Astrocyte (in vitro differentiated cells and primary cell): ENCODE results near the gene YPEL3. TPM values are rescaled to one million over a fixed set of nuclear protein-coding genes. Genes with fewer than 3 reads are reported as not detected.

ENCODE experiments used
- DNase-seq: peaks from one replicate; pipeline ENCODE4 v3.0.0-alpha.2; 2010; ENCODE audit warnings: low read depth
- FAIRE-seq: peaks from 2 replicates; lab custom pipeline; 2011; peaks lifted over from hg19 to GRCh38; lab: Jason Lieb, UNC
- H2AFZ ChIP-seq: 2 replicates; pipeline ENCODE4 v1.6.0; 2012; ENCODE audit warnings: low read depth, low read length, inconsistent platforms
- H3K27ac ChIP-seq: 2 replicates; pipeline ENCODE4 v1.5.1; 2011; ENCODE audit warnings: low read depth, low read length, inconsistent platforms
- H3K27me3 ChIP-seq: 2 replicates; pipeline ENCODE4 v1.6.0; 2011; ENCODE audit warnings: low read length, inconsistent platforms; ENCODE audit not compliant: insufficient read depth
- H3K36me3 ChIP-seq: 2 replicates; pipeline ENCODE4 v1.5.1; 2011; ENCODE audit warnings: low read length, inconsistent platforms; ENCODE audit not compliant: insufficient read depth
- H3K4me1 ChIP-seq: 2 replicates; pipeline ENCODE4 v1.5.1; 2011; ENCODE audit warnings: low read length, inconsistent platforms; ENCODE audit not compliant: insufficient read depth
- H3K4me2 ChIP-seq: 2 replicates; pipeline ENCODE4 v1.6.0; 2012; ENCODE audit warnings: low read length, inconsistent platforms
- H3K4me3 ChIP-seq: 2 replicates; pipeline ENCODE4 v1.5.1; 2011; ENCODE audit warnings: low read depth, mild to moderate bottlenecking, low read length, inconsistent platforms; ENCODE audit not compliant: insufficient read depth
- H3K79me2 ChIP-seq: 2 replicates; pipeline ENCODE4 v1.6.0; 2012; ENCODE audit warnings: mild to moderate bottlenecking, low read length, inconsistent platforms; ENCODE audit not compliant: insufficient read depth
- H3K9ac ChIP-seq: 2 replicates; pipeline ENCODE4 v1.6.0; 2012; ENCODE audit warnings: mild to moderate bottlenecking, low read length, inconsistent platforms
- H3K9me3 ChIP-seq: 2 replicates; pipeline ENCODE4 v1.5.1; 2012; ENCODE audit warnings: low read depth, mild to moderate bottlenecking, low read length, inconsistent platforms; ENCODE audit not compliant: insufficient read depth
- H4K20me1 ChIP-seq: 2 replicates; pipeline ENCODE4 v1.6.0; 2012; ENCODE audit warnings: low read length, inconsistent platforms; ENCODE audit not compliant: insufficient read depth
- H3K27ac Mint-ChIP-seq: one replicate; pipeline ENCODE4 v1.8.0; 2021; ENCODE audit warnings: mild to moderate bottlenecking, mixed read lengths; ENCODE audit not compliant: unreplicated experiment
- H3K27me3 Mint-ChIP-seq: one replicate; pipeline ENCODE4 v1.8.0; 2021; ENCODE audit warnings: low read depth, mixed read lengths; ENCODE audit not compliant: unreplicated experiment
- H3K36me3 Mint-ChIP-seq: one replicate; pipeline ENCODE4 v1.8.0; 2021; ENCODE audit warnings: low read depth, mixed read lengths; ENCODE audit not compliant: unreplicated experiment
- H3K4me1 Mint-ChIP-seq: one replicate; pipeline ENCODE4 v1.8.0; 2021; ENCODE audit warnings: low read depth, mixed read lengths; ENCODE audit not compliant: unreplicated experiment
- H3K4me3 Mint-ChIP-seq: one replicate; pipeline ENCODE4 v1.8.0; 2021; ENCODE audit warnings: mild to moderate bottlenecking, moderate library complexity, mixed read lengths; ENCODE audit not compliant: unreplicated experiment
- H3K9me3 Mint-ChIP-seq: one replicate; pipeline ENCODE4 v1.8.0; 2021; ENCODE audit warnings: mild to moderate bottlenecking, mixed read lengths; ENCODE audit not compliant: unreplicated experiment
- EZH2 ChIP-seq: IDR thresholded peaks from 2 replicates; pipeline ENCODE4 v1.6.1; 2012; ENCODE audit warnings: mild to moderate bottlenecking, low read length, inconsistent platforms; ENCODE audit not compliant: insufficient read depth
- total RNA-seq: library from RNA; stranded (reverse); gene quantifications from 2 replicates; pipeline ENCODE4 v1.2.1, GENCODE V29; 2021
- TF ChIP-seq, protein P1 (sequence below): IDR thresholded peaks from 2 replicates; pipeline ENCODE4 v1.5.1; 2011; ENCODE audit warnings: low read depth, mild to moderate bottlenecking, inconsistent platforms, low read length, moderate library complexity; ENCODE audit not compliant: insufficient read depth

The YPEL3 gene
- total RNA-seq, 1 donor from 2014 or later, result 20.5 TPM

- Histone ChIP-seq H2AFZ (no peak overlapping the region), H3K4me1 (peaks cover 54% of the 10 kb centered on the region), H3K79me2 (peaks cover 54% of the 10 kb centered on the region), H3K4me2 (peak overlapping the region; percentile 98), H3K9me3 (no peaks in the 10 kb centered on the region), H3K9ac (peak overlapping the region; percentile 89), H3K27me3 (no peaks in the 10 kb centered on the region), H3K4me3 (peak overlapping the region; percentile 85), H3K27ac (peak overlapping the region; percentile 93), H3K36me3 (peaks cover 27% of the 10 kb centered on the region), H4K20me1 (peaks cover 53% of the 10 kb centered on the region)
- Mint-ChIP-seq H3K4me3 (peak overlapping the region; percentile 98), H3K27me3 (no peaks in the 10 kb centered on the region), H3K27ac (peak overlapping the region; percentile 98), H3K4me1 (peaks cover 31% of the 10 kb centered on the region), H3K36me3 (peaks cover 33% of the 10 kb centered on the region), H3K9me3 (no peaks in the 10 kb centered on the region)
- no peak for TF ChIP-seq EZH2
- TF ChIP-seq, protein P1, sequence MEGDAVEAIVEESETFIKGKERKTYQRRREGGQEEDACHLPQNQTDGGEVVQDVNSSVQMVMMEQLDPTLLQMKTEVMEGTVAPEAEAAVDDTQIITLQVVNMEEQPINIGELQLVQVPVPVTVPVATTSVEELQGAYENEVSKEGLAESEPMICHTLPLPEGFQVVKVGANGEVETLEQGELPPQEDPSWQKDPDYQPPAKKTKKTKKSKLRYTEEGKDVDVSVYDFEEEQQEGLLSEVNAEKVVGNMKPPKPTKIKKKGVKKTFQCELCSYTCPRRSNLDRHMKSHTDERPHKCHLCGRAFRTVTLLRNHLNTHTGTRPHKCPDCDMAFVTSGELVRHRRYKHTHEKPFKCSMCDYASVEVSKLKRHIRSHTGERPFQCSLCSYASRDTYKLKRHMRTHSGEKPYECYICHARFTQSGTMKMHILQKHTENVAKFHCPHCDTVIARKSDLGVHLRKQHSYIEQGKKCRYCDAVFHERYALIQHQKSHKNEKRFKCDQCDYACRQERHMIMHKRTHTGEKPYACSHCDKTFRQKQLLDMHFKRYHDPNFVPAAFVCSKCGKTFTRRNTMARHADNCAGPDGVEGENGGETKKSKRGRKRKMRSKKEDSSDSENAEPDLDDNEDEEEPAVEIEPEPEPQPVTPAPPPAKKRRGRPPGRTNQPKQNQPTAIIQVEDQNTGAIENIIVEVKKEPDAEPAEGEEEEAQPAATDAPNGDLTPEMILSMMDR, result no peak
- FAIRE-seq (no peak), DNase-seq (peak; percentile 51)
Measured at GRCh38 chr16:30065943-30066760, 29.9 kb downstream of the YPEL3 start.

- FAIRE-seq, result no peak
- peaks cover 46% of the 10 kb centered on the region for H3K79me2 ChIP-seq
- peak within 1 kb of the TSS; percentile 98 for H3K27ac Mint-ChIP-seq
Measured at GRCh38 chr16:30065102-30065942, 30.7 kb downstream of the YPEL3 start, which contains the start of gene ALDOA. ALDOA (plus strand) TSS chr16:30065760; CDS start chr16:30066898, 1,138 bp downstream.

More at GRCh38 chr16:30065102-30065942, 30.7 kb downstream of the YPEL3 start, which contains the start of gene ALDOA:
- no peaks in the 10 kb centered on the region for H3K27me3 ChIP-seq
- H3K4me2 ChIP-seq, result peak within 1 kb of the TSS; percentile 98
- peaks cover 44% of the 10 kb centered on the region for H4K20me1 ChIP-seq
- peaks cover 52% of the 10 kb centered on the region for H3K4me1 ChIP-seq
- H3K9ac ChIP-seq, result peak within 1 kb of the TSS; percentile 89
- peak within 1 kb of the TSS; percentile 85 for H3K4me3 ChIP-seq
- Mint-ChIP-seq H3K27me3 (no peaks in the 10 kb centered on the region), H3K4me3 (peak within 1 kb of the TSS; percentile 98), H3K36me3 (peaks cover 33% of the 10 kb centered on the region), H3K4me1 (peaks cover 25% of the 10 kb centered on the region), H3K9me3 (no peaks in the 10 kb centered on the region)
- peaks cover 25% of the 10 kb centered on the region for H3K36me3 ChIP-seq
- peak; percentile 95 for DNase-seq
- TF ChIP-seq, protein P1, result no peak
- TF ChIP-seq EZH2, result no peak
- no peaks in the 10 kb centered on the region for H3K9me3 ChIP-seq
- H2AFZ ChIP-seq, result peak within 1 kb of the TSS; percentile 89
- peak within 1 kb of the TSS; percentile 93 for H3K27ac ChIP-seq
